Left lobe of liver (tissue), 2 donors: ENCODE measurements around the gene GNB4. TPM values are rescaled to one million over a fixed set of nuclear protein-coding genes. Genes with fewer than 3 reads are reported as not detected.

Experiments
- ATAC-seq: fragments of 200-7000 bp; cut with Tn5 transposase; one replicate; pipeline ENCODE4 v1.9.1; 2020; ENCODE audit warnings: mild to moderate bottlenecking, moderate library complexity
- DNase-seq: peaks from one replicate; pipeline ENCODE4 v3.0.0-alpha.2; 2020; ENCODE audit warnings: low spot score
- total RNA-seq: library from RNA; stranded (reverse); gene quantifications from one replicate; pipeline ENCODE4 v1.2.1, GENCODE V29; 2021
- donor health status: DM: no; HTN: no; CAD: no; lungs with moderate emphysema.
- donor health status: DM: no; HTN: yes; CAD: no.

The GNB4 gene
- total RNA-seq, 1 donor from 2014 or later, result 3.3 TPM

GRCh38 chr3:179373938-179374337 is 77.3 kb downstream of the GNB4 start:
- DNase-seq (no peak), ATAC-seq (no peak)

GRCh38 chr3:179369621-179370020 is 81.6 kb downstream of the GNB4 start:
- no peak for DNase-seq
- ATAC-seq, result no peak

- no peak for DNase-seq
- no peak for ATAC-seq
These were observed 87.9 kb downstream of the GNB4 start for GRCh38 chr3:179363332-179363731.

GRCh38 chr3:179355996-179356395 is 95.3 kb downstream of the GNB4 start:
- DNase-seq (no peak), ATAC-seq (no peak)

GRCh38 chr3:179348325-179349013 is 102.8 kb downstream of the GNB4 start:
- DNase-seq, result no peak

GRCh38 chr3:179347345-179348194 is 103.7 kb downstream of the GNB4 start, which contains the start of gene MFN1:
Gene MFN1, plus strand, starts transcription at chr3:179347709. Its CDS starts 1,143 bp downstream, at chr3:179348852.
- ATAC-seq, result peak; percentile 99
- DNase-seq, result peak; percentile 95

More at GRCh38 chr3:179348325-179349013, 102.8 kb downstream of the GNB4 start:
- no peak for ATAC-seq

Other genes starting within 250 kb of the GNB4 start
- 1.7 TPM for gene KCNMB3, start 200.4 kb downstream of the GNB4 start, total RNA-seq
- gene ZNF639, start 128.4 kb downstream of the GNB4 start, total RNA-seq, result 9.7 TPM
- 17.9 TPM for gene MFN1, start 103.8 kb downstream of the GNB4 start, total RNA-seq
- gene ACTL6A, start 111.5 kb upstream of the GNB4 start, total RNA-seq, result 11.8 TPM
- gene MRPL47, start 153.2 kb upstream of the GNB4 start, total RNA-seq, result 11.1 TPM
- gene NDUFB5, start 153.3 kb upstream of the GNB4 start, total RNA-seq, result 49.3 TPM
- 6.3 TPM for gene USP13, start 201.6 kb upstream of the GNB4 start, total RNA-seq